Neural cell (in vitro differentiated cells): ENCODE data around the gene SPATA33.
A peak's percentile ranks its signal among the peaks of the same experiment; 100 is the strongest.

ENCODE experiments used
- EP300 ChIP-seq: fragments of 450-650 bp; conservative IDR thresholded peaks from 2 replicates; pipeline ENCODE4 v1.6.1; 2014; ENCODE audit warnings: antibody characterized with exemption, mild to moderate bottlenecking, moderate library complexity; ENCODE audit not compliant: poor library complexity, severe bottlenecking
- EZH2 ChIP-seq: fragments of 200-600, 300-800 bp; shearing (Covaris generic), sonication (generic); IDR thresholded peaks from 2 replicates; pipeline ENCODE4 v1.6.1; 2014; ENCODE audit warnings: antibody characterized with exemption, low read length, borderline replicate concordance, mild to moderate bottlenecking; ENCODE audit not compliant: insufficient read depth, poor library complexity, severe bottlenecking
- MXI1 ChIP-seq: fragments of 450-650 bp; conservative IDR thresholded peaks from 2 replicates; pipeline ENCODE4 v1.6.1; 2014; ENCODE audit warnings: antibody characterized with exemption, mild to moderate bottlenecking; ENCODE audit not compliant: poor library complexity, severe bottlenecking
- POLR2AphosphoS5 ChIP-seq: IDR thresholded peaks from 2 replicates; pipeline ENCODE4 v1.6.1; 2012
- RAD21 ChIP-seq: fragments of 450-650 bp; conservative IDR thresholded peaks from 2 replicates; pipeline ENCODE4 v1.6.1; 2014; ENCODE audit warnings: antibody characterized with exemption, mild to moderate bottlenecking, moderate library complexity
- SMC3 ChIP-seq: fragments of 450-650 bp; conservative IDR thresholded peaks from 2 replicates; pipeline ENCODE4 v1.6.1; 2014; ENCODE audit warnings: antibody characterized with exemption, mild to moderate bottlenecking, moderate library complexity; ENCODE audit not compliant: poor library complexity
- TAF1 ChIP-seq: IDR thresholded peaks from 2 replicates; pipeline ENCODE4 v1.6.1; 2012; ENCODE audit warnings: low read depth
- TF ChIP-seq, protein P1 (sequence below): fragments of 450-650 bp; IDR thresholded peaks from 2 replicates; pipeline ENCODE4 v1.5.1; 2014; ENCODE audit warnings: antibody characterized with exemption, mild to moderate bottlenecking, moderate library complexity; ENCODE audit not compliant: poor library complexity, severe bottlenecking
- TF ChIP-seq, protein P2 (sequence below): IDR thresholded peaks from 2 replicates; pipeline ENCODE4 v1.6.1; 2012; ENCODE audit warnings: borderline replicate concordance

GRCh38 chr16:89700649-89701424 lies 43.2 kb downstream of the SPATA33 start:
- no peak for TF ChIP-seq POLR2AphosphoS5
- TF ChIP-seq, protein P1, sequence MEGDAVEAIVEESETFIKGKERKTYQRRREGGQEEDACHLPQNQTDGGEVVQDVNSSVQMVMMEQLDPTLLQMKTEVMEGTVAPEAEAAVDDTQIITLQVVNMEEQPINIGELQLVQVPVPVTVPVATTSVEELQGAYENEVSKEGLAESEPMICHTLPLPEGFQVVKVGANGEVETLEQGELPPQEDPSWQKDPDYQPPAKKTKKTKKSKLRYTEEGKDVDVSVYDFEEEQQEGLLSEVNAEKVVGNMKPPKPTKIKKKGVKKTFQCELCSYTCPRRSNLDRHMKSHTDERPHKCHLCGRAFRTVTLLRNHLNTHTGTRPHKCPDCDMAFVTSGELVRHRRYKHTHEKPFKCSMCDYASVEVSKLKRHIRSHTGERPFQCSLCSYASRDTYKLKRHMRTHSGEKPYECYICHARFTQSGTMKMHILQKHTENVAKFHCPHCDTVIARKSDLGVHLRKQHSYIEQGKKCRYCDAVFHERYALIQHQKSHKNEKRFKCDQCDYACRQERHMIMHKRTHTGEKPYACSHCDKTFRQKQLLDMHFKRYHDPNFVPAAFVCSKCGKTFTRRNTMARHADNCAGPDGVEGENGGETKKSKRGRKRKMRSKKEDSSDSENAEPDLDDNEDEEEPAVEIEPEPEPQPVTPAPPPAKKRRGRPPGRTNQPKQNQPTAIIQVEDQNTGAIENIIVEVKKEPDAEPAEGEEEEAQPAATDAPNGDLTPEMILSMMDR = peak; percentile 66
- peak; percentile 56 for TF ChIP-seq RAD21
- no peak for TF ChIP-seq EZH2
- TF ChIP-seq, protein P2, sequence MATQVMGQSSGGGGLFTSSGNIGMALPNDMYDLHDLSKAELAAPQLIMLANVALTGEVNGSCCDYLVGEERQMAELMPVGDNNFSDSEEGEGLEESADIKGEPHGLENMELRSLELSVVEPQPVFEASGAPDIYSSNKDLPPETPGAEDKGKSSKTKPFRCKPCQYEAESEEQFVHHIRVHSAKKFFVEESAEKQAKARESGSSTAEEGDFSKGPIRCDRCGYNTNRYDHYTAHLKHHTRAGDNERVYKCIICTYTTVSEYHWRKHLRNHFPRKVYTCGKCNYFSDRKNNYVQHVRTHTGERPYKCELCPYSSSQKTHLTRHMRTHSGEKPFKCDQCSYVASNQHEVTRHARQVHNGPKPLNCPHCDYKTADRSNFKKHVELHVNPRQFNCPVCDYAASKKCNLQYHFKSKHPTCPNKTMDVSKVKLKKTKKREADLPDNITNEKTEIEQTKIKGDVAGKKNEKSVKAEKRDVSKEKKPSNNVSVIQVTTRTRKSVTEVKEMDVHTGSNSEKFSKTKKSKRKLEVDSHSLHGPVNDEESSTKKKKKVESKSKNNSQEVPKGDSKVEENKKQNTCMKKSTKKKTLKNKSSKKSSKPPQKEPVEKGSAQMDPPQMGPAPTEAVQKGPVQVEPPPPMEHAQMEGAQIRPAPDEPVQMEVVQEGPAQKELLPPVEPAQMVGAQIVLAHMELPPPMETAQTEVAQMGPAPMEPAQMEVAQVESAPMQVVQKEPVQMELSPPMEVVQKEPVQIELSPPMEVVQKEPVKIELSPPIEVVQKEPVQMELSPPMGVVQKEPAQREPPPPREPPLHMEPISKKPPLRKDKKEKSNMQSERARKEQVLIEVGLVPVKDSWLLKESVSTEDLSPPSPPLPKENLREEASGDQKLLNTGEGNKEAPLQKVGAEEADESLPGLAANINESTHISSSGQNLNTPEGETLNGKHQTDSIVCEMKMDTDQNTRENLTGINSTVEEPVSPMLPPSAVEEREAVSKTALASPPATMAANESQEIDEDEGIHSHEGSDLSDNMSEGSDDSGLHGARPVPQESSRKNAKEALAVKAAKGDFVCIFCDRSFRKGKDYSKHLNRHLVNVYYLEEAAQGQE = peak; percentile 5
- no peak for TF ChIP-seq EP300
- no peak for TF ChIP-seq SMC3
- TF ChIP-seq MXI1 = peak; percentile 17
- TF ChIP-seq TAF1 = no peak
